Sigmoid colon (tissue), 3 donors: Measurements from ENCODE around the gene ZNF837.

Source experiments
- POLR2A ChIP-seq, 2 donors: fragments of 450-650 bp; IDR thresholded peaks; one replicate each; pipeline ENCODE4 v1.6.1; 2016; ENCODE audit warnings: antibody characterized with exemption in 2 of 2, mild to moderate bottlenecking in 2 of 2, moderate library complexity in 2 of 2
- TF ChIP-seq, protein P1 (sequence below), 4 experiments: fragments of 450-650 bp in 3 of 4; fragments of 200-600 bp in 1 of 4; IDR thresholded peaks; one replicate each; pipeline ENCODE4 v1.5.1; 2016 to 2019; ENCODE audit warnings: antibody characterized with exemption in 4 of 4, mild to moderate bottlenecking in 3 of 4, moderate library complexity in 2 of 4

DNA sequence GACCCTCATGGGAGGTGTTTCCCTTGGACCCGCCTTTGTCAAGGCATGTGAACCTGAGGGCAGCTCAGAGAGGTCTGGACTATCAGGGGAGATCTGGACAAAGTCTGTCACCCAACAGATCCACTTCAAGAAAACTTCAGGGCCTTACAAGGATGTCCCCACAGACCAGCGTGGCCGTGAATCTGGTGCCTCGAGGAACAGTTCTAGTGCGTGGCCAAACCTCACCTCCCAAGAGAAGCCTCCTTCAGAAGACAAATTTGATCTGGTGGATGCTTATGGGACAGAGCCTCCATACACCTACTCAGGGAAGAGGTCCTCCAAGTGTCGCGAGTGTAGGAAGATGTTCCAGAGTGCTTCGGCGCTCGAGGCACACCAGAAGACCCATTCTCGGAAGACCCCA lies 42.5 kb downstream of the ZNF837 start:
- no peak for TF ChIP-seq POLR2A (IDR thresholded peaks at IDR 0.05)
- TF ChIP-seq, protein P1, sequence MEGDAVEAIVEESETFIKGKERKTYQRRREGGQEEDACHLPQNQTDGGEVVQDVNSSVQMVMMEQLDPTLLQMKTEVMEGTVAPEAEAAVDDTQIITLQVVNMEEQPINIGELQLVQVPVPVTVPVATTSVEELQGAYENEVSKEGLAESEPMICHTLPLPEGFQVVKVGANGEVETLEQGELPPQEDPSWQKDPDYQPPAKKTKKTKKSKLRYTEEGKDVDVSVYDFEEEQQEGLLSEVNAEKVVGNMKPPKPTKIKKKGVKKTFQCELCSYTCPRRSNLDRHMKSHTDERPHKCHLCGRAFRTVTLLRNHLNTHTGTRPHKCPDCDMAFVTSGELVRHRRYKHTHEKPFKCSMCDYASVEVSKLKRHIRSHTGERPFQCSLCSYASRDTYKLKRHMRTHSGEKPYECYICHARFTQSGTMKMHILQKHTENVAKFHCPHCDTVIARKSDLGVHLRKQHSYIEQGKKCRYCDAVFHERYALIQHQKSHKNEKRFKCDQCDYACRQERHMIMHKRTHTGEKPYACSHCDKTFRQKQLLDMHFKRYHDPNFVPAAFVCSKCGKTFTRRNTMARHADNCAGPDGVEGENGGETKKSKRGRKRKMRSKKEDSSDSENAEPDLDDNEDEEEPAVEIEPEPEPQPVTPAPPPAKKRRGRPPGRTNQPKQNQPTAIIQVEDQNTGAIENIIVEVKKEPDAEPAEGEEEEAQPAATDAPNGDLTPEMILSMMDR (IDR thresholded peaks at IDR 0.05) = no peak
